Heart left ventricle (tissue), 13 donors: ENCODE results near the gene SCGB3A2.

Experiments used
- CTCF ChIP-seq, 12 donors: fragments of 200-600 bp; sonication (generic) in 4 of 12; IDR thresholded peaks; one replicate each; pipeline versions ENCODE4 v1.5.0 to v1.8.0; 2018 to 2022; ENCODE audit warnings: antibody characterized with exemption in 12 of 12, mild to moderate bottlenecking in 5 of 12
- POLR2A ChIP-seq, 2 donors: fragments of 450-650 bp; IDR thresholded peaks; one replicate each; pipeline ENCODE4 v1.6.1; 2017; ENCODE audit warnings: antibody characterized with exemption in 2 of 2, mild to moderate bottlenecking in 2 of 2, moderate library complexity in 2 of 2
- donor health status: ischemic (EF 13 %, LVEDD 7.1; RV severe dilation, severe dysfunction).
- donor health status: DM: no; HTN: yes; CAD: no.
- donor health status: DM: no; HTN: no; CAD: no.
- donor health status: ischemic (EF 25% LVEDD 6.9; RV normal size, moderate dysfunction).
- donor health status: ischemic (EF 25% LVEDD 5.7; RV mildly dilated, moderate dysfunction).
- donor health status: ischemic (EF 35%, LVEDD 5.7; RV mildly dilated, moderate dysfunction).
- donor health status: nonischemic (EF 11% LVEDD 7.7; RV severe dilation, severe dysfunction).
- donor health status: DM: yes; HTN: yes; CAD: no.
- donor health status: PGD.
- donor health status: ischemic (EF 29% LVEDD 5.4; RV normal size, mild dysfunction).
- donor health status: nonischemic (EF 23%, LVEDD 6.1; RV moderate dilation, normal function).

- TF ChIP-seq CTCF (IDR thresholded peaks at IDR 0.05) (no peak), POLR2A (IDR thresholded peaks at IDR 0.05) (no peak)
Measured at GRCh38 chr5:147858565-147858964, 19.9 kb upstream of the SCGB3A2 start.
